OCI-LY3 (cell line): ENCODE data around the gene CDV3.

Experiments used
- EZH2phosphoT487 ChIP-seq: fragments of 200-600 bp; shearing (Covaris generic); IDR thresholded peaks from 2 replicates; pipeline ENCODE4 v1.6.1; 2018; ENCODE audit warnings: antibody characterized with exemption, mixed run types, low read depth
- TF ChIP-seq, protein P1 (sequence below): fragments of 200-600, 300-600 bp; sonication (generic); IDR thresholded peaks from 2 replicates; pipeline ENCODE4 v1.5.1; 2014; ENCODE audit warnings: antibody characterized with exemption, low read length, low read depth

DNA sequence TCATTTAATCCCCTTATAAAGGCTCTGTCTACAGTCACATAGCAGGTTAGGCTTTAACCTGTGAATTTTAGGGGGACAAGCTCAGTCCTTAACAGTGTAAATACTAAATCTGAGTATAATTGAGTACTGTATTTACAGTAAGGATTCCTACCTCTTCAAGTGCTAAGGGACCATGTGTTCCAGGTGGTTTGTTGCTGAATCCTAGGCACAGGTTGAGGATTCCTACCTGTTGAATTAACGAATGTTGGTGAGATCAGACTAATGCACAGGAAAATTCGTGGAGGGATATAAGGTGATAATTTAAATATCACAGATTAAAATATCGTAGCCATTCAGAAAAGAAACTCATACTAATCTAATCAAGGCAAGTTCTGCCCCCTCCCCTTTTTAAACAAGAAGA lies 24.9 kb downstream of the CDV3 start:
- TF ChIP-seq, protein P1, sequence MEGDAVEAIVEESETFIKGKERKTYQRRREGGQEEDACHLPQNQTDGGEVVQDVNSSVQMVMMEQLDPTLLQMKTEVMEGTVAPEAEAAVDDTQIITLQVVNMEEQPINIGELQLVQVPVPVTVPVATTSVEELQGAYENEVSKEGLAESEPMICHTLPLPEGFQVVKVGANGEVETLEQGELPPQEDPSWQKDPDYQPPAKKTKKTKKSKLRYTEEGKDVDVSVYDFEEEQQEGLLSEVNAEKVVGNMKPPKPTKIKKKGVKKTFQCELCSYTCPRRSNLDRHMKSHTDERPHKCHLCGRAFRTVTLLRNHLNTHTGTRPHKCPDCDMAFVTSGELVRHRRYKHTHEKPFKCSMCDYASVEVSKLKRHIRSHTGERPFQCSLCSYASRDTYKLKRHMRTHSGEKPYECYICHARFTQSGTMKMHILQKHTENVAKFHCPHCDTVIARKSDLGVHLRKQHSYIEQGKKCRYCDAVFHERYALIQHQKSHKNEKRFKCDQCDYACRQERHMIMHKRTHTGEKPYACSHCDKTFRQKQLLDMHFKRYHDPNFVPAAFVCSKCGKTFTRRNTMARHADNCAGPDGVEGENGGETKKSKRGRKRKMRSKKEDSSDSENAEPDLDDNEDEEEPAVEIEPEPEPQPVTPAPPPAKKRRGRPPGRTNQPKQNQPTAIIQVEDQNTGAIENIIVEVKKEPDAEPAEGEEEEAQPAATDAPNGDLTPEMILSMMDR, result no peak
- no peak for TF ChIP-seq EZH2phosphoT487
